HEK293 (cell line): ENCODE measurements around the gene STOX1.

Experiments used
- CTCF ChIA-PET: fragments of 350-600 bp; formaldehyde crosslinking; extraction: SDS; loops from one replicate; lab custom pipeline; 2021; ENCODE audit warnings: antibody characterized with exemption; lab: Yijun Ruan, JAX
- POLR2A ChIA-PET: fragments of 300-600 bp; formaldehyde crosslinking; extraction: SDS; loops from one replicate; lab custom pipeline; 2020; ENCODE audit warnings: antibody characterized with exemption, inconsistent platforms; lab: Yijun Ruan, JAX
- H3K27ac ChIP-seq: fragments of 200-500 bp; sonication (Bioruptor generic); 2 replicates; pipeline ENCODE4 v1.5.1; 2014; ENCODE audit warnings: low read depth, low read length, control low read depth, inconsistent platforms; ENCODE audit errors: extremely low read depth
- H3K36me3 ChIP-seq, 2 experiments: fragments of 200-500 bp in 1 of 2; sonication (Bioruptor generic) in 1 of 2; 1 replicate in 1 of 2; 2 replicates in 1 of 2; pipeline ENCODE4 v1.5.1; 2014 to 2017; ENCODE audit warnings: inconsistent platforms in 2 of 2, low read length in 2 of 2; ENCODE audit not compliant: control insufficient read depth in 2 of 2, insufficient read depth in 1 of 2
- H3K4me1 ChIP-seq: fragments of 200-500 bp; sonication (Bioruptor generic); 2 replicates; pipeline ENCODE4 v1.5.1; 2014; ENCODE audit warnings: mild to moderate bottlenecking, low read length, inconsistent platforms; ENCODE audit not compliant: control insufficient read depth, insufficient read depth
- H3K4me3 ChIP-seq: 2 replicates; pipeline ENCODE4 v1.5.1; 2011; ENCODE audit warnings: low read depth, mild to moderate bottlenecking, control low read depth, low read length, moderate library complexity
- H3K9me3 ChIP-seq: fragments of 200-500 bp; sonication (Bioruptor generic); 2 replicates; pipeline ENCODE4 v1.5.1; 2014; ENCODE audit warnings: low read depth, low read length, inconsistent platforms; ENCODE audit not compliant: control insufficient read depth, insufficient read depth
- PBX3 ChIP-seq: sonication (generic); formaldehyde crosslinking; IDR thresholded peaks from 2 replicates; pipeline ENCODE4 v1.8.1; 2022; ENCODE audit warnings: mild to moderate bottlenecking, moderate library complexity, missing genetic modification reagents
- PRDM1 ChIP-seq: fragments of 450-650 bp; formaldehyde crosslinking; IDR thresholded peaks from 2 replicates; pipeline ENCODE4; 2016; ENCODE audit warnings: missing biosample characterization, missing genetic modification characterization
- PRDM4 ChIP-seq: fragments of 450-650 bp; formaldehyde crosslinking; IDR thresholded peaks from 2 replicates; pipeline ENCODE4 v1.5.1; 2017; ENCODE audit warnings: missing biosample characterization, missing genetic modification characterization
- SP7 ChIP-seq: fragments of 450-650 bp; formaldehyde crosslinking; IDR thresholded peaks from 2 replicates; pipeline ENCODE4 v1.5.1; 2016; ENCODE audit warnings: missing biosample characterization, missing genetic modification characterization
- YY2 ChIP-seq: fragments of 450-650 bp; formaldehyde crosslinking; IDR thresholded peaks from 2 replicates; pipeline ENCODE4 v1.5.1; 2016; ENCODE audit warnings: missing biosample characterization, missing genetic modification characterization
- ZBTB1 ChIP-seq: fragments of 450-650 bp; formaldehyde crosslinking; IDR thresholded peaks from 2 replicates; pipeline ENCODE4 v1.5.1; 2016; ENCODE audit warnings: missing biosample characterization, missing genetic modification characterization
- ZBTB10 ChIP-seq: fragments of 450-650 bp; formaldehyde crosslinking; IDR thresholded peaks from 2 replicates; pipeline ENCODE4 v1.5.1; 2016; ENCODE audit warnings: missing biosample characterization, missing genetic modification characterization
- ZBTB21 ChIP-seq: fragments of 450-650 bp; formaldehyde crosslinking; IDR thresholded peaks from 2 replicates; pipeline ENCODE4 v1.5.1; 2017; ENCODE audit warnings: missing biosample characterization, missing genetic modification characterization
- ZNF121 ChIP-seq: fragments of 450-650 bp; formaldehyde crosslinking; IDR thresholded peaks from 2 replicates; pipeline ENCODE4 v1.5.1; 2016; ENCODE audit warnings: missing biosample characterization, missing genetic modification characterization
- ZNF184 ChIP-seq: fragments of 450-650 bp; IDR thresholded peaks from 2 replicates; pipeline ENCODE4 v1.5.1; 2018; ENCODE audit warnings: missing biosample characterization, mild to moderate bottlenecking, missing genetic modification characterization
- ZNF274 ChIP-seq, 2 experiments: fragments of 200-500 bp in 1 of 2; fragments of 450-650 bp in 1 of 2; sonication (Bioruptor generic) in 1 of 2; formaldehyde crosslinking in 1 of 2; IDR thresholded peaks; 2 replicates each; pipeline versions ENCODE4 v1.5.1 to v1.6.1; 2014 to 2016; ENCODE audit warnings: borderline replicate concordance in 1 of 2, inconsistent platforms in 1 of 2, low read length in 1 of 2, missing biosample characterization in 1 of 2, missing genetic modification characterization in 1 of 2
- ZNF354C ChIP-seq: fragments of 450-650 bp; formaldehyde crosslinking; IDR thresholded peaks from 2 replicates; pipeline ENCODE4 v1.5.1; 2016; ENCODE audit warnings: missing biosample characterization, missing genetic modification characterization, low read depth, borderline replicate concordance
- ZNF473 ChIP-seq: fragments of 450-650 bp; formaldehyde crosslinking; IDR thresholded peaks from 2 replicates; pipeline ENCODE4 v1.5.1; 2017; ENCODE audit warnings: missing biosample characterization, missing genetic modification characterization
- ZNF596 ChIP-seq: fragments of 450-650 bp; IDR thresholded peaks from 2 replicates; pipeline ENCODE4 v1.5.0; 2018; ENCODE audit warnings: missing biosample characterization, mild to moderate bottlenecking, missing genetic modification characterization, moderate library complexity
- ZNF600 ChIP-seq: fragments of 450-650 bp; formaldehyde crosslinking; IDR thresholded peaks from 2 replicates; pipeline ENCODE4 v1.5.1; 2016; ENCODE audit warnings: missing biosample characterization, missing genetic modification characterization
- ZNF626 ChIP-seq: fragments of 450-650 bp; sonication (Bioruptor Pico); formaldehyde crosslinking; IDR thresholded peaks from 2 replicates; pipeline ENCODE4 v1.5.1; 2018; ENCODE audit warnings: missing biosample characterization, missing genetic modification characterization, inconsistent platforms
- ZNF670 ChIP-seq: fragments of 450-650 bp; formaldehyde crosslinking; IDR thresholded peaks from 2 replicates; pipeline ENCODE4 v1.5.1; 2016; ENCODE audit warnings: missing biosample characterization, missing genetic modification characterization, low read depth
- ZNF677 ChIP-seq: fragments of 450-650 bp; IDR thresholded peaks from 2 replicates; pipeline ENCODE4 v1.5.0; 2018; ENCODE audit warnings: missing biosample characterization, mild to moderate bottlenecking, missing genetic modification characterization, moderate library complexity
- ZNF701 ChIP-seq: fragments of 450-650 bp; formaldehyde crosslinking; IDR thresholded peaks from 2 replicates; pipeline ENCODE4 v1.5.1; 2016; ENCODE audit warnings: missing biosample characterization, missing genetic modification characterization
- ZNF747 ChIP-seq: fragments of 450-650 bp; formaldehyde crosslinking; IDR thresholded peaks from 2 replicates; pipeline ENCODE4 v1.5.1; 2016; ENCODE audit warnings: missing biosample characterization, missing genetic modification characterization
- ZNF785 ChIP-seq: fragments of 450-650 bp; formaldehyde crosslinking; IDR thresholded peaks from 2 replicates; pipeline ENCODE4 v1.5.1; 2016; ENCODE audit warnings: missing biosample characterization, missing genetic modification characterization
- ZNF830 ChIP-seq: fragments of 450-650 bp; IDR thresholded peaks from 2 replicates; pipeline ENCODE4 v1.5.0; 2018; ENCODE audit warnings: missing biosample characterization, missing genetic modification characterization, low read depth, mild to moderate bottlenecking, moderate library complexity

STOX1 gene

GRCh38 chr10:68781613-68782574 lies 45.4 kb upstream of the STOX1 start:
- ChIA-PET CTCF (interaction anchor here (0.5 to 2.0 kb wide), 3 partner anchors 10 to 115 kb away, joined by 3 to 10 read pairs (median 7); no protein-coding TSS in a partner anchor), POLR2A (no interaction called here)
- H3K36me3 ChIP-seq: peaks cover 80 to 89% of the 10 kb centered on the region in 2 experiments

GRCh38 chr10:68784476-68784875 lies 42.9 kb upstream of the STOX1 start:
- CTCF ChIA-PET: no interaction called here
- H3K36me3 ChIP-seq: peaks cover 73 to 89% of the 10 kb centered on the region in 2 experiments
- no peak overlapping the region for H3K4me3 ChIP-seq
- no peak overlapping the region for H3K27ac ChIP-seq
- no peaks in the 10 kb centered on the region for H3K9me3 ChIP-seq
- TF ChIP-seq ZNF701 (no peak), ZNF677 (no peak), PRDM4 (tag by site-specific recombination) (no peak), ZBTB1 (no peak), SP7 (tag by site-specific recombination) (no peak), ZNF830 (no peak), ZBTB10 (tag by site-specific recombination) (no peak), PBX3 (CRISPR knock-in tag) (no peak), ZNF354C (tag by site-specific recombination) (no peak), ZNF121 (tag by site-specific recombination) (no peak), ZNF473 (tag by site-specific recombination) (no peak), ZNF747 (tag by site-specific recombination) (no peak), ZNF626 (tag by site-specific recombination) (no peak), ZNF600 (tag by site-specific recombination) (no peak), ZNF596 (tag by site-specific recombination) (no peak), YY2 (tag by site-specific recombination) (no peak), ZBTB21 (tag by site-specific recombination) (no peak), ZNF670 (tag by site-specific recombination) (no peak), ZNF184 (tag by site-specific recombination) (no peak)
- no peaks in the 10 kb centered on the region for H3K4me1 ChIP-seq
- POLR2A ChIA-PET: no interaction called here

More at GRCh38 chr10:68781613-68782574, 45.4 kb upstream of the STOX1 start:
- no peaks in the 10 kb centered on the region for H3K9me3 ChIP-seq
- no peaks in the 10 kb centered on the region for H3K4me1 ChIP-seq
- H3K4me3 ChIP-seq: no peak overlapping the region
- TF ChIP-seq PRDM1: peak; percentile 58
- TF ChIP-seq ZNF274 (IDR thresholded peaks at IDR 0.05; ENCODE audit: low read length): no peak
- no peak for TF ChIP-seq ZNF274 (tag by site-specific recombination; IDR thresholded peaks at IDR 0.05; ENCODE audit: borderline replicate concordance)
- no peak for TF ChIP-seq ZNF785 (tag by site-specific recombination)
- peak overlapping the region; percentile 12; the same call in 1 of the 2 replicates for H3K27ac ChIP-seq
